NB4 (cell line): ENCODE measurements around the gene MED13L.

Experiments
- CTCF ChIP-seq: IDR thresholded peaks from one replicate; pipeline ENCODE4 v1.5.1; 2012; ENCODE audit warnings: low read depth, low read length
- MAX ChIP-seq: IDR thresholded peaks from 2 replicates; pipeline ENCODE4 v1.6.1; 2011; ENCODE audit warnings: low read depth, low read length
- POLR2A ChIP-seq: IDR thresholded peaks from 2 replicates; pipeline ENCODE4 v1.6.1; 2011; ENCODE audit warnings: mild to moderate bottlenecking; ENCODE audit not compliant: insufficient read length; ENCODE audit errors: extremely low read depth

DNA sequence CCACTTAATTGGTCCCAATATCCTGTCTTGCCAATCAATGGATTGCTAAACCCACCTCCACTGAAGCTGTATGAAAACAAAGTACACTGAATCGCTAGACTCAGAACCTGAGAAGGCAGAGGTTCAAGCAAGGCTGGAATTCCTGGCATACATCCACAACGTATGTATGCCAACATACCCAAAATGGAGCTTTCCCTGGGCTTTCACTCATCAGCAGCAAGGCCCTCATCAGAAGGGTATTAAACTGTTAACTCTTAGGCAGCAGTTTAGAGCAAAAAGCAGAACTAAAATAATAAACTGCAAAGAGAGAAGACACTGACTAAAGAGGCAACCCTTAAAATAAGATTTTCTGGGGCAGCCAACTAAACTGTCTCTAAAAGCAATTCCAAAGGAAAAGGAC lies 13.6 kb downstream of the MED13L start:
- TF ChIP-seq POLR2A: no peak
- no peak for TF ChIP-seq CTCF
- TF ChIP-seq MAX: no peak
